Upper lobe of right lung (tissue), 1 donor: ENCODE results near the gene LBH. TPM values are rescaled to one million over a fixed set of nuclear protein-coding genes. Genes with fewer than 3 reads are reported as not detected.

Experiments used
- ATAC-seq: fragments of 200-7000 bp; cut with Tn5 transposase; one replicate; pipeline ENCODE4 v1.9.1; 2020; ENCODE audit warnings: mild to moderate bottlenecking, moderate library complexity
- DNase-seq: peaks from one replicate; pipeline ENCODE4 v3.0.0-alpha.2; 2020
- H3K27ac ChIP-seq: fragments of 200-600 bp; one replicate; pipeline ENCODE4 v1.8.0; 2022
- H3K27me3 ChIP-seq: fragments of 200-600 bp; one replicate; pipeline ENCODE4 v1.8.0; 2022; ENCODE audit warnings: mild to moderate bottlenecking
- H3K36me3 ChIP-seq: fragments of 200-600 bp; one replicate; pipeline ENCODE4 v1.8.0; 2022
- H3K4me1 ChIP-seq: fragments of 200-600 bp; one replicate; pipeline ENCODE4 v1.8.0; 2022
- H3K4me3 ChIP-seq: fragments of 200-600 bp; one replicate; pipeline ENCODE4 v1.8.0; 2022; ENCODE audit warnings: mild to moderate bottlenecking
- H3K9me3 ChIP-seq: fragments of 200-600 bp; one replicate; pipeline ENCODE4 v1.8.0; 2022
- intact Hi-C: fragments of 100-400 bp; cut with DNase I; formaldehyde crosslinking; loops from one replicate; pipeline ENCODE4 v1.11.0; 2022
- total RNA-seq: library from RNA; stranded (reverse); fragmentation: NEBNext Ultra II Directional; extraction: Animal tissue kit (Norgen Biotek cat#: 25700); gene quantifications from one replicate; pipeline ENCODE4 v1.2.1, GENCODE V29; 2021
- TF ChIP-seq, protein P1 (sequence below): fragments of 200-600 bp; IDR thresholded peaks from one replicate; pipeline ENCODE4 v1.8.0; 2022; ENCODE audit warnings: antibody characterized with exemption
- donor health status: DM: no; HTN: yes; CAD: no; lungs with severe emphysema.

LBH gene
- total RNA-seq, 1 donor from 2014 or later = 272 TPM

- TF ChIP-seq, protein P1, sequence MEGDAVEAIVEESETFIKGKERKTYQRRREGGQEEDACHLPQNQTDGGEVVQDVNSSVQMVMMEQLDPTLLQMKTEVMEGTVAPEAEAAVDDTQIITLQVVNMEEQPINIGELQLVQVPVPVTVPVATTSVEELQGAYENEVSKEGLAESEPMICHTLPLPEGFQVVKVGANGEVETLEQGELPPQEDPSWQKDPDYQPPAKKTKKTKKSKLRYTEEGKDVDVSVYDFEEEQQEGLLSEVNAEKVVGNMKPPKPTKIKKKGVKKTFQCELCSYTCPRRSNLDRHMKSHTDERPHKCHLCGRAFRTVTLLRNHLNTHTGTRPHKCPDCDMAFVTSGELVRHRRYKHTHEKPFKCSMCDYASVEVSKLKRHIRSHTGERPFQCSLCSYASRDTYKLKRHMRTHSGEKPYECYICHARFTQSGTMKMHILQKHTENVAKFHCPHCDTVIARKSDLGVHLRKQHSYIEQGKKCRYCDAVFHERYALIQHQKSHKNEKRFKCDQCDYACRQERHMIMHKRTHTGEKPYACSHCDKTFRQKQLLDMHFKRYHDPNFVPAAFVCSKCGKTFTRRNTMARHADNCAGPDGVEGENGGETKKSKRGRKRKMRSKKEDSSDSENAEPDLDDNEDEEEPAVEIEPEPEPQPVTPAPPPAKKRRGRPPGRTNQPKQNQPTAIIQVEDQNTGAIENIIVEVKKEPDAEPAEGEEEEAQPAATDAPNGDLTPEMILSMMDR = no peak
- DNase-seq = no peak
- Histone ChIP-seq H3K4me3 (no peak overlapping the region), H3K27ac (peak overlapping the region; percentile 58), H3K36me3 (peaks cover 38% of the 10 kb centered on the region), H3K4me1 (peaks cover 45% of the 10 kb centered on the region), H3K27me3 (no peaks in the 10 kb centered on the region), H3K9me3 (no peaks in the 10 kb centered on the region)
- intact Hi-C loops = no loop called here
- no peak for ATAC-seq
Observed at GRCh38 chr2:30255026-30255425, 23.7 kb downstream of the LBH start.

GRCh38 chr2:30255466-30256408, 24.4 kb downstream of the LBH start:
- Histone ChIP-seq H3K9me3 (no peaks in the 10 kb centered on the region), H3K27me3 (no peaks in the 10 kb centered on the region), H3K27ac (peak overlapping the region; percentile 17), H3K4me1 (peaks cover 44% of the 10 kb centered on the region), H3K4me3 (no peak overlapping the region), H3K36me3 (peaks cover 38% of the 10 kb centered on the region)
- TF ChIP-seq, protein P1 = no peak
- intact Hi-C loops = no loop called here
- DNase-seq (no peak), ATAC-seq (no peak)

DNA sequence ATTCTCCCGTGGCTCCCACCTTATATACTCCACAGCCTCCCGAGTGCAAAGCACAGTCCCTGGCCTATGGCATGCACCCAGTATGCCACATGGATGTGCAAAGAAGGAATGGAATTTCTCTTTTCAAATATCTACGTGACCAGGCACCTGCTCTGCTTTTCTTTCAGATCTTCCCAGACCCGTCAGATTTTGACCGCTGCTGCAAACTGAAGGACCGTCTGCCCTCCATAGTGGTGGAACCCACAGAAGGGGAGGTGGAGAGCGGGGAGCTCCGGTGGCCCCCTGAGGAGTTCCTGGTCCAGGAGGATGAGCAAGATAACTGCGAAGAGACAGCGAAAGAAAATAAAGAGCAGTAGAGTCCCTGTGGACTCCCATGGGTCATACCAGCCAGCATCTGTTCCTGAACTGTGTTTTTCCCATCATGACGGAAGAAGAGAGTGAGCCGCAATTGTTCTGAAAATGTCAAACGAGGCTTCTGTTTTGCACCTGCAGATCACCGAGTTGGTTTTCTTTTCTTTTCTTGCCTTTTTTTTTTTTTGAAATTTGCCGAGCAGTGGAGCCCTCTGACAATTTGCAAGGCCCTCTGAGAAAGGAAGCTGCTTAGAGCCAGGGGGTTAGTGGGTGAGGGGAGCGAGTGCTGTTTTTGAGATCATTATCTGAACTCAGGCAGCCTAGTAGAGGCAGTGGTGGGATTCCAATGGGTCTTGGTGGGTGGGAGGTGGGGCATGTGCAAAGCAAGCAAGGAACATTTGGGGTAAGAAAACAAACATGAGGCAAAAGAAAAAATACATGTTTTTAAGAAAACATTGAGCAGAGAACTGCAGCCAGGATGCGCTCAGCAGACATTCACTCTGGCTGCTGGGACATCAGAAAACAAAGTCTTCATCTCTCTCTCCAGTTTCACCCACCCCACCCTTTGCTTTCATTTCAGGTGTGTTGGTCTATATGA, 26.2 kb downstream of the LBH start:
- DNase-seq = no peak
- Histone ChIP-seq H3K27ac (no peak overlapping the region), H3K4me1 (peaks cover 29% of the 10 kb centered on the region), H3K4me3 (no peak overlapping the region), H3K36me3 (peaks cover 38% of the 10 kb centered on the region), H3K27me3 (no peaks in the 10 kb centered on the region), H3K9me3 (no peaks in the 10 kb centered on the region)
- no peak for ATAC-seq
- intact Hi-C loops = no loop called here
- TF ChIP-seq, protein P1 = no peak

GRCh38 chr2:30259071-30259470, 27.7 kb downstream of the LBH start:
- ATAC-seq (no peak), DNase-seq (no peak)
- H3K4me3 ChIP-seq = no peak overlapping the region

More at GRCh38 chr2:30259071-30259470, 27.7 kb downstream of the LBH start:
- intact Hi-C loops = no loop called here
- Histone ChIP-seq H3K9me3 (no peaks in the 10 kb centered on the region), H3K27ac (no peak overlapping the region), H3K4me1 (peaks cover 14% of the 10 kb centered on the region), H3K36me3 (peaks cover 38% of the 10 kb centered on the region), H3K27me3 (no peaks in the 10 kb centered on the region)
- TF ChIP-seq, protein P1 = no peak
